ENCODE results near the gene CXXC5. TPM values are rescaled to one million over a fixed set of nuclear protein-coding genes. Genes with fewer than 3 reads are reported as not detected.
A peak's percentile ranks its signal among the peaks of the same experiment; 100 is the strongest.

Gene CXXC5
- total RNA-seq, 1 experiment from 2014 or later = 7.8 TPM

DNA sequence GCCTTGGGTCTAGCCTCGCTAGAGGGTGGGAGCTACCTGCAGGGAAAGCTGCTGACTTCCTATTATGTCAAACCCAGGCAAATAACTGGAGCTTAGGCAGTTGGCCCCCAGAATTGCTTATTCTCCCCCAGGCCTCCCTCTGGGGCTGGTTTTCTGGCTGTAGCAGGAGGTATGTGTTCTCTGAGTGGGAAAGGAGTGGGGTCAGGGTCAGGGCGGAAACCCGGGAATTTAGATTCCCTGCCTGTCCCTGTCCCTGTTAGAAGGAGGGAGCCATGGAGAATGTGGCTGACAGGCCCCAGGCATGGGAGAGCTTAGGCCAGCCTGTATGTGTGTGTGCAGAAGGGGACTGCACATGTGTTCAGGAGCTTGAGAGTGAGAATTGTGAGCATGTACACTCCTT, 13.6 kb upstream of the CXXC5 start:
- no peak overlapping the region for H3K27ac Mint-ChIP-seq (ENCODE audit: low read depth, unreplicated experiment)
- peaks cover 32% of the 10 kb centered on the region for H3K36me3 Mint-ChIP-seq (ENCODE audit: insufficient read depth, unreplicated experiment)
- DNase-seq (ENCODE audit: unreplicated experiment) = no peak
- no TSS peak for BruUV-seq (replicated peaks)
- peaks cover 43% of the 10 kb centered on the region for H3K4me1 Mint-ChIP-seq (ENCODE audit: insufficient read depth, unreplicated experiment)
- POLR2A ChIA-PET = interaction anchor here (0.7 to 3.8 kb wide), 8 partner anchors 9 to 163 kb away, joined by 3 to 24 read pairs (median 5); partner anchors contain the start of gene CXXC5
- H3K9me3 Mint-ChIP-seq (ENCODE audit: unreplicated experiment) = no peaks in the 10 kb centered on the region
- H3K4me3 Mint-ChIP-seq (ENCODE audit: unreplicated experiment) = no peak overlapping the region
- CTCF ChIA-PET = interaction anchor here (0.6 to 16.8 kb wide), 39 partner anchors 9 to 492 kb away, joined by 3 to 321 read pairs (median 6); partner anchors contain the start of genes CXXC5 and STING1
- intact Hi-C loops (cut with micrococcal nuclease) = loop anchor here (5.0 kb wide), 1 partner anchor 117 kb away; no protein-coding TSS in a partner anchor
- H3K27me3 Mint-ChIP-seq (ENCODE audit: insufficient read depth, unreplicated experiment) = no peaks in the 10 kb centered on the region
- TF ChIP-seq, protein P1, sequence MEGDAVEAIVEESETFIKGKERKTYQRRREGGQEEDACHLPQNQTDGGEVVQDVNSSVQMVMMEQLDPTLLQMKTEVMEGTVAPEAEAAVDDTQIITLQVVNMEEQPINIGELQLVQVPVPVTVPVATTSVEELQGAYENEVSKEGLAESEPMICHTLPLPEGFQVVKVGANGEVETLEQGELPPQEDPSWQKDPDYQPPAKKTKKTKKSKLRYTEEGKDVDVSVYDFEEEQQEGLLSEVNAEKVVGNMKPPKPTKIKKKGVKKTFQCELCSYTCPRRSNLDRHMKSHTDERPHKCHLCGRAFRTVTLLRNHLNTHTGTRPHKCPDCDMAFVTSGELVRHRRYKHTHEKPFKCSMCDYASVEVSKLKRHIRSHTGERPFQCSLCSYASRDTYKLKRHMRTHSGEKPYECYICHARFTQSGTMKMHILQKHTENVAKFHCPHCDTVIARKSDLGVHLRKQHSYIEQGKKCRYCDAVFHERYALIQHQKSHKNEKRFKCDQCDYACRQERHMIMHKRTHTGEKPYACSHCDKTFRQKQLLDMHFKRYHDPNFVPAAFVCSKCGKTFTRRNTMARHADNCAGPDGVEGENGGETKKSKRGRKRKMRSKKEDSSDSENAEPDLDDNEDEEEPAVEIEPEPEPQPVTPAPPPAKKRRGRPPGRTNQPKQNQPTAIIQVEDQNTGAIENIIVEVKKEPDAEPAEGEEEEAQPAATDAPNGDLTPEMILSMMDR (IDR thresholded peaks at IDR 0.05; ENCODE audit: unreplicated experiment) = no peak

DNA sequence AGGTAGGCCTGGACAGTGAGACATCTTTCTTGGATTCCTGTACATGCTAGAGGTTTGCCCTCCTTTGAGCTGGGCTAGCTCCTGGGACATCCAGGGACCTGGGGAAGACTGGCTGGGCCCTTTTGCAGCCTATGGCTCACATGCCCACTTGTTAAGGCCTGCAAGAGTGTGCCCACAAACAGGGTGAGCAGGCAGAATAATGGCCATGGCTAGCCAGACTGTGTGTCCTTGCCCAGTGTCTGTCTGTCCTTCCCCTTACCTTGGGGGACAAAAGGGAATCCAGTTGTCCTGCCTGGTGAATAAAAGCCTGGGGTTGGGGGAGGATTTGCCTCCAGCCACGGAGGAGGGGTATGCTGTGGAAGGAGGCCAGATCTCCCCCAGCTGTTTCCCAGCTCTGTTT, 13.0 kb upstream of the CXXC5 start:
- H3K4me3 Mint-ChIP-seq (ENCODE audit: unreplicated experiment) = no peak overlapping the region
- ChIA-PET CTCF (interaction anchor here (0.5 to 16.8 kb wide), 27 partner anchors 10 to 459 kb away, joined by 3 to 321 read pairs (median 6); partner anchors contain the start of genes CXXC5 and STING1), POLR2A (interaction anchor here (0.6 to 6.2 kb wide), 12 partner anchors 8 to 163 kb away, joined by 3 to 68 read pairs (median 5); partner anchors contain the start of genes CXXC5 and UBE2D2)
- no peak overlapping the region for H3K27ac Mint-ChIP-seq (ENCODE audit: low read depth, unreplicated experiment)
- H3K9me3 Mint-ChIP-seq (ENCODE audit: unreplicated experiment) = no peaks in the 10 kb centered on the region
- BruUV-seq (replicated peaks) = no TSS peak
- peaks cover 26% of the 10 kb centered on the region for H3K36me3 Mint-ChIP-seq (ENCODE audit: insufficient read depth, unreplicated experiment)
- intact Hi-C loops (cut with micrococcal nuclease) = no loop called here
- DNase-seq (ENCODE audit: unreplicated experiment) = no peak
- peaks cover 45% of the 10 kb centered on the region for H3K4me1 Mint-ChIP-seq (ENCODE audit: insufficient read depth, unreplicated experiment)
- TF ChIP-seq, protein P1 (IDR thresholded peaks at IDR 0.05; ENCODE audit: unreplicated experiment) = no peak
- no peaks in the 10 kb centered on the region for H3K27me3 Mint-ChIP-seq (ENCODE audit: insufficient read depth, unreplicated experiment)

DNA sequence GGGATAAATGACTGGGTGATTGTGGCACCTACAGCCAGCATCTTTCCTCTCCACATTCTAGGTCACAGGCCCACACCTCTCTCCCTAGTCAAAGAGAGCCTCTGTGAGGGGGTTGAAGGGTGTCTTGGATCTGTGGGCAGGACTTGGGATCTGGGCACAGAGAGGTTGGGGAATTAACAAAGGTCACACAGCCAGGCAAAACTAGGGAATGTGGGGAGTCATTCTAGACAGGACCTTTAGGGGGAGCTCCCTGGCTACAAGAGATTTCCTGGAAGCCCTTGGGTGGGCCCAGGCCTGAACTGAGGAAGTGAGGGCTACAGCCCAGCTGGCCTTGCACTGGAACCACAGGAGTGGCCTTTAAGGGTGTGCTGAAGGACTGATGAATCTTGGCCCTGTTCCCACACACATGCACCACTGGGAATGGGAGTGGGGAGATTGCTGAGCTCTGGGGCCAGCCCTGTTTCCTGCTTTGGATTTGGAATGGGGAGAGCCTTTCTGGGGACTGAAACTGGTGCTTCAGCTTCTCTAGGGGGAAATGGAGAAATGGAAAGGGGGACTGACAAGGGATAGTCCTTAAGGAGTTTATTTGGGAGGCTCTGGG, 12.4 kb upstream of the CXXC5 start:
- ChIA-PET POLR2A (interaction anchor here (0.6 to 6.2 kb wide), 13 partner anchors 9 to 130 kb away, joined by 3 to 68 read pairs (median 6); partner anchors contain the start of genes CXXC5 and UBE2D2), CTCF (interaction anchor here (0.5 to 16.8 kb wide), 22 partner anchors 10 to 458 kb away, joined by 3 to 321 read pairs (median 6); partner anchors contain the start of gene CXXC5)
- peak overlapping the region; percentile 55 for H3K27ac Mint-ChIP-seq (ENCODE audit: low read depth, unreplicated experiment)
- intact Hi-C loops (cut with micrococcal nuclease) = no loop called here
- TF ChIP-seq, protein P1 (IDR thresholded peaks at IDR 0.05; ENCODE audit: unreplicated experiment) = peak; percentile 64
- no peaks in the 10 kb centered on the region for H3K27me3 Mint-ChIP-seq (ENCODE audit: insufficient read depth, unreplicated experiment)
- H3K4me1 Mint-ChIP-seq (ENCODE audit: insufficient read depth, unreplicated experiment) = peaks cover 45% of the 10 kb centered on the region
- peak overlapping the region; percentile 10 for H3K4me3 Mint-ChIP-seq (ENCODE audit: unreplicated experiment)
- no TSS peak for BruUV-seq (replicated peaks)
- DNase-seq (ENCODE audit: unreplicated experiment) = peak; percentile 93
- H3K9me3 Mint-ChIP-seq (ENCODE audit: unreplicated experiment) = no peaks in the 10 kb centered on the region
- H3K36me3 Mint-ChIP-seq (ENCODE audit: insufficient read depth, unreplicated experiment) = peaks cover 21% of the 10 kb centered on the region

DNA sequence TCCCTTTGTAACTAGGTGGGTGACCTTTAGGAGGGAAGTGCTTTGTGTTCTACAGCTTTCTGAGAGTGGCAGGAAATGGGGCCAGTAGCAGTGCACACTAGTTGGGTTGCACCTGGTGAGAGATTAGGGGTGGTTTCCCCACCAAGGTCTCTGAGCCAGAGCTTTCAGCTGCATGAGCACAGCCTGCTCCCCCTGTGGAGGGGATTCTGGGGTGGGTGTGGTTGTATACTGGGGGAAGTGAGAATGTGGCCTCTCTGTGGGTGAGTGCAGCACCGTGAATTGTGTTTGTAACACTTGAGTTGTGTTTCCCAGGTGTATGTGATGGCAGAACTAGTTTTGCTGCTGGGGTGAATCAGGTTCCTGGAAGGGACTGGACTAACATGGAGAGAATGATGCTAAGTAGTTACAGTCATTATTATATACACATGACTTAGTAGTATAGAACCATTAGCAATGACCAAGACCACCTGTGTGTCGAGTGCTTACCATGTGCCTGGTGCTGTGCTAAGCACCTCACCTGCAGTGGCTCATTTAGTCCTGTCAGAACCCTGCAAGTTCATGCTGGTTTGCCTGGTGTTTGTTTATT, 11.8 kb upstream of the CXXC5 start:
- POLR2A ChIA-PET = interaction anchor here (0.7 to 6.2 kb wide), 14 partner anchors 9 to 214 kb away, joined by 3 to 68 read pairs (median 6); partner anchors contain the start of genes CXXC5 and UBE2D2
- peak; percentile 32 for DNase-seq (ENCODE audit: unreplicated experiment)
- intact Hi-C loops (cut with micrococcal nuclease) = no loop called here
- no TSS peak for BruUV-seq (replicated peaks)
- Mint-ChIP-seq H3K9me3 (ENCODE audit: unreplicated experiment) (no peaks in the 10 kb centered on the region), H3K36me3 (ENCODE audit: insufficient read depth, unreplicated experiment) (peaks cover 20% of the 10 kb centered on the region), H3K27ac (ENCODE audit: low read depth, unreplicated experiment) (peak overlapping the region; percentile 55), H3K4me1 (ENCODE audit: insufficient read depth, unreplicated experiment) (peaks cover 45% of the 10 kb centered on the region), H3K27me3 (ENCODE audit: insufficient read depth, unreplicated experiment) (no peaks in the 10 kb centered on the region), H3K4me3 (ENCODE audit: unreplicated experiment) (peak overlapping the region; percentile 52)
- CTCF ChIA-PET = interaction anchor here (0.7 to 16.8 kb wide), 17 partner anchors 10 to 458 kb away, joined by 3 to 321 read pairs (median 12); partner anchors contain the start of gene CXXC5
- TF ChIP-seq, protein P1 (IDR thresholded peaks at IDR 0.05; ENCODE audit: unreplicated experiment) = no peak
